Muscle layer of colon (tissue), 2 donors: ENCODE results near the gene UBE2H.
A peak's percentile ranks its signal among the peaks of the same experiment; 100 is the strongest.
"Not testable (repeated sequence)": the region's sequence is repeated elsewhere in the genome, so short reads cannot be mapped to it uniquely, and the experiment has no call there.

Experiments
- H3K27ac ChIP-seq: one replicate; pipeline ENCODE4 v1.7.0; 2013; ENCODE audit warnings: low read depth, mild to moderate bottlenecking, low read length, moderate library complexity
- H3K27me3 ChIP-seq, 2 donors: one replicate each; pipeline ENCODE4 v1.7.0; 2013; ENCODE audit warnings: low read length in 2 of 2, mild to moderate bottlenecking in 2 of 2; ENCODE audit not compliant: insufficient read depth in 2 of 2, control insufficient read depth in 1 of 2
- H3K36me3 ChIP-seq: one replicate; pipeline ENCODE4 v1.7.0; 2013; ENCODE audit warnings: mild to moderate bottlenecking, low read length; ENCODE audit not compliant: insufficient read depth
- H3K4me1 ChIP-seq: one replicate; pipeline ENCODE4 v1.7.0; 2013; ENCODE audit warnings: mild to moderate bottlenecking, low read length; ENCODE audit not compliant: insufficient read depth
- H3K4me3 ChIP-seq, 2 donors: one replicate each; pipeline ENCODE4 v1.7.0; 2013; ENCODE audit warnings: low read length in 2 of 2, low read depth in 1 of 2, mild to moderate bottlenecking in 1 of 2, moderate library complexity in 1 of 2
- H3K9ac ChIP-seq: one replicate; pipeline ENCODE4 v1.7.0; 2013; ENCODE audit warnings: low read length
- H3K9me3 ChIP-seq: one replicate; pipeline ENCODE4 v1.7.0; 2013; ENCODE audit warnings: mild to moderate bottlenecking, low read length
- donor health status: abdominal sarcoma.
- donor health status: Adenocarcinoma of cecum.

The UBE2H gene

DNA sequence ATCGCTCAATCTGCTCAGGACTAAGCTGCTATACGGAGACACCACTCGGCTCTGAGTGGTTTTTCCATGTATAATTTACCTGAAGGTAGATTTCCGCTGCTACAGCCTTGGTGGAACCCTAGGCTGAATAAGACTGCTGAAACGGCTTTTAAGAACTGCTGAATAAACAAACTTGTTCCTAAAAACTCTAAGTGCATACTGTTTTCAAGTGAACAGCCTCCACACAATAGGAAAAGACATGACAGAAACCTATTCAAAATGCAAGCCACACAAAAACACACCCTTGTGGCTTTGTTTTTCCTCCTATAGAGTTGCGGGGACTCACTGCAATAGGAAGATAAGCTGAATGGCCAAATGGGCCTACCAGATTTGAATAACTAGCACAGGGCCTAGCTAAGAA, 117.2 kb downstream of the UBE2H start:
- H3K4me1 ChIP-seq, result peaks cover 22% of the 10 kb centered on the region
- H3K9ac ChIP-seq, result no peak overlapping the region
- no peak overlapping the region for H3K4me3 ChIP-seq
- peaks cover 15% of the 10 kb centered on the region for H3K36me3 ChIP-seq
- H3K27me3 ChIP-seq, result no peaks in the 10 kb centered on the region
- H3K9me3 ChIP-seq, result no peaks in the 10 kb centered on the region
- H3K27ac ChIP-seq, result no peak overlapping the region

DNA sequence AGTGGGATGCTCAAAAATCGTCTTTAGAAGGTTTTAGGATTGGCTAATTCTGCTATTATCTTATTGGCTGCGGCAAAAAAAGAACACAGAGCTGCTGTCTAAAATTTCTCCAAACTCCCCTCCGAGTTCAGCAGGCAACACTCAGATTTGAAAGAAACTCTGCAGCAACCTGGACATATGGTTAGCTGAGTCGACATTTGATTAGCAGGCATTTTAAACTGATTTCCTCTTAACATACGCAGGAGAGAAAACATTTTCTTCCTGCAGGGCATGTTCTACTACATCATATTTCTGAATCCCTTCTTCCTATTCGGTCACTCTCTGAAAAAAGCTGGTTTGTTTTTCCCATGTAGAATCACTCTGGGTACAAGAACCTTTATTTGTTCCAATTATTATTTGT, 119.4 kb downstream of the UBE2H start:
- H3K9ac ChIP-seq, H3K27me3 ChIP-seq, H3K9me3 ChIP-seq, H3K27ac ChIP-seq, H3K4me3 ChIP-seq: not testable (repeated sequence)
- H3K4me1 ChIP-seq, result peaks cover 21% of the 10 kb centered on the region
- H3K36me3 ChIP-seq, result peaks cover 15% of the 10 kb centered on the region

DNA sequence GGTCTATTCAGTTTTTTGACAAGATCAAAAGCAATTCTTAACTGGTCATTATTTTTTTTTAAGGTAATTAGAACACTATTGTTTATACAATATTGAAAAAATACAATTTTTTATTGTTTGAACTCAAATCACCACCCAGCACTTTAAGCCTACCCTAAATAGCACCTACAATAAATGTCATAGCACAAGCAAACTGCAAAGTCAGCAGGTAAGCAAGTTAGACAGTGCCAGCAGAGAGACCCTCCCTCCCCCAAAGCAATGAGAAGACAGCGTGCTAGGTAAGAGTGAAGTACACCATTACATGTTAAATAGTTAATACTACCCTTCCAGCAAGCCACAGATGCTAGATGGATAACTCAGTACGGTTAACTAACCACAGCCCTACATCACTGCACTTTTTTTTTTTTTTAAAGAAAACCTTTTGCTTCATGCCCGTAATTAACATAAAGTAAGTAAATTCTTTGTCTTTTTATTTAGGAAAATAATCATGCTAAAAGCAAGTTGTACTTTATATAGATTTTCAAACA, 120.0 kb downstream of the UBE2H start:
- H3K4me3 ChIP-seq, result no peak overlapping the region
- no peaks in the 10 kb centered on the region for H3K9me3 ChIP-seq
- H3K4me1 ChIP-seq, result peaks cover 21% of the 10 kb centered on the region
- peaks cover 15% of the 10 kb centered on the region for H3K36me3 ChIP-seq
- no peak overlapping the region for H3K27ac ChIP-seq
- H3K9ac ChIP-seq, result no peak overlapping the region
- no peaks in the 10 kb centered on the region for H3K27me3 ChIP-seq

DNA sequence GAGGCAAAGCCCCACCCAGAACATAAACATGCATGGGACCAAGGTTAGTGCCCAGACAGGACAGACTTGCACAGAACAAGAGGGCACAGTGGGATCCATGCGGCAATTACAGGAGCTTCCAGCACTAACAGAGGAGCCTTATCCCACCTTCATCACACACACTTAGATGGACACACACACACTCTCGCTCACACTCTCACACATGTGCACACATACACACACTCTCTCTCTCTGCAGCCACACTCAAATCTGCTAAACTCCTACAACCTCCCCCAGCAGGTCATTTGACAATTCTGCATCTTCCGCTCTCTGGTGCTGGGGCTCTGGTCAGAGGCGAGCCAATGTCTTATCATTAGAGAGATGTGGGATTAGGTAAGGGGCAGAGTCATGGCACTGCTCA, 120.5 kb downstream of the UBE2H start:
- no peak overlapping the region for H3K4me3 ChIP-seq

DNA sequence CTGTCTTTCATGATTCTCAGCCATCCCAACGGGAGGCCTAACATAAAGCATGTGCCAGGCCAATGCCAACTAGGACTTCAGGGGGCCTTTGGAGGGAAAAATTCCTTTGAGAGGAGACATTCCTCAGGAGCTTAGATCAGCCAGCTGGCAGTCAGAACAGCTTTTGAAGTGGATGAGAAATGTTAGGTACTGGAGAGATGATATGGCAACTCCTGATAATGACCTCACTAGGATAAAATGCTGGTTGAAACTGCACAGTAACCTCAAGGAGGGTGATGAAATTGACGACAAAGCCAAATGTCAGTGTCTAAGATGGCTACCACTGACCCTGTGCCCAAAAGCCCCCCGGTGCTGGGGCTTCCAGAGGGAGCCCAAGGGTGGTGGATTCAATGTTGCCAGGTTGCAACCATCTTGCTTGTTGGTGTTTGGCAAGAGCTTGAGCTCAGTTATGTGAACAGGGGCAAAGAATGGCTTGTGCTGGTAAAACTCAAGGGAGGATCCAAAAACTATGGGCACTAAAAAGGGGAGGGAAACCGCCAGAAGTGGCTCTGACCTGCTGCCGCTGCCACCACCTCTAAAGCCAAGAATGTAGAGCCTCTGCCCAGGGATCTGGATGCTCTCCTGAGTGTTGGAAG, 121.2 kb downstream of the UBE2H start:
- peaks cover 7% of the 10 kb centered on the region for H3K36me3 ChIP-seq
- H3K9me3 ChIP-seq, result no peaks in the 10 kb centered on the region
- no peaks in the 10 kb centered on the region for H3K27me3 ChIP-seq
- no peak overlapping the region for H3K9ac ChIP-seq
- H3K27ac ChIP-seq, result peak overlapping the region; percentile 35
- peaks cover 21% of the 10 kb centered on the region for H3K4me1 ChIP-seq
- H3K4me3 ChIP-seq, result no peak overlapping the region

More for the DNA sequence above, 120.5 kb downstream of the UBE2H start:
- no peak overlapping the region for H3K9ac ChIP-seq
- peaks cover 13% of the 10 kb centered on the region for H3K36me3 ChIP-seq
- H3K27ac ChIP-seq, result no peak overlapping the region
- no peaks in the 10 kb centered on the region for H3K9me3 ChIP-seq
- H3K4me1 ChIP-seq, result peaks cover 21% of the 10 kb centered on the region
- no peaks in the 10 kb centered on the region for H3K27me3 ChIP-seq

DNA sequence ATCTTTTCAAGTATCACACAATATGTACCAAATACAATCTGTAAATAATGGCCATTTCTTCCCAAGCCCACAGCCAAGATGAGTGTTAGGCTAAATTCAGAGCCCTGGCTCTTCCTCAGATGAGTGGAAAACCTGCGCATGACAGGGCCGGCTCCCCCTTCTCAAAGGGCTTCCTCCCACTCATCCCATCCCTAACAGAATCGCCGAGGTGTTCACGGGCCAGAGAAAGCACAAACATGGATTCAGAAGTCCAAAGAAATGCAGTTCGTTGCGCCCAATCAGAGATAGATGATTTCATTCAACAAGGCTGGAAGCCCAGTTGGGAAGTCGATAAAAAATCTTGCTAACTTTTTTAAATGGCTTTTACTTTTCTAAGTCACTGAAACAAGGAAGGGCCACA, 121.8 kb downstream of the UBE2H start:
- no peaks in the 10 kb centered on the region for H3K27me3 ChIP-seq
- H3K36me3 ChIP-seq, result peaks cover 7% of the 10 kb centered on the region
- peaks cover 26% of the 10 kb centered on the region for H3K4me1 ChIP-seq
- no peaks in the 10 kb centered on the region for H3K9me3 ChIP-seq
- no peak overlapping the region for H3K4me3 ChIP-seq
- H3K27ac ChIP-seq, result no peak overlapping the region
- no peak overlapping the region for H3K9ac ChIP-seq

DNA sequence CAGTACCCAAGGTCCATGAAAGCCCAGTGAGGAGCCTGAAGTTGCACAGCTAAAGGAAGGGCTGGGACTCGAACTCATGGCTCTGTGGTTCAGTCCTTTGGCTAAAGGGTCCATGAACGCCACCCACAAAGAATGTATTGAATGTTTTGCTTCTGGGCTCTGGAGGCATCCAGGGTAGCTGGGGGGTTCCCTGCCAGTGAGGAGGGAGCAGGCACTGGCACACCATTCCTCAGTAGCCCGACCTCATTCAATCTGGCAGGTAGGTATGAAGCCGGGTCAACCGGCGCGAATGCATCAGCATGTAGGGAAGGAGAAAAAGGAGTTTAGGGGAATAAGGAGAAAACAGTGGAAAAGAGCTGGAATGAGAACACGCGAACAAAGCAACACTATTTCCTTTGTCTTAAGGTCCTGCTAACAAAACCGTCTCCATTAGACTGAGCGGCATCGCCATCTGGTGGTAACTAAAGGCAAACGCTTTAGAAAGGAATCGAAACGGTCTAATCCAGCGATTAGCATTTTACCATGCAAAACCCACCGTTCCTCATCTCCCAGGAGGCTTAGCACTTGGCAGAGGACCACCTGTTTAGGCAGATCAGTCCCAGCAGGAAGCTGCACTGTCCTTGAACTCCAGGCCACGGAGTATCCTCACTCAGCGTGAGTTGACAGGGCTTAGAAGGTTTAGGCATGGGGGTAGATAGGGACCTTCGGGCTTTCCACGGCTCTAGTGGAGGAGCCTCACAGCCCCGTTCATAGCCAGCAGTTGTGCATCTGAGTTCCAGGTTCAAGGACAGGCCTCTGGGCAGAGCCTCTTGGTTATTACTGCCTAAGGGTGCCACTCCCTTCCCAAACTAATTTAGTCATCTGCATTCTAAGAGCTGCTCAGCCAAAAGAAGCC, 122.8 kb downstream of the UBE2H start:
- Histone ChIP-seq H3K27me3 (no peaks in the 10 kb centered on the region), H3K9ac (no peak overlapping the region), H3K4me3 (peak overlapping the region in 1 of 2 donors; percentile 53), H3K27ac (peak overlapping the region; percentile 14), H3K36me3 (peaks cover 7% of the 10 kb centered on the region), H3K9me3 (no peaks in the 10 kb centered on the region), H3K4me1 (peaks cover 27% of the 10 kb centered on the region)

DNA sequence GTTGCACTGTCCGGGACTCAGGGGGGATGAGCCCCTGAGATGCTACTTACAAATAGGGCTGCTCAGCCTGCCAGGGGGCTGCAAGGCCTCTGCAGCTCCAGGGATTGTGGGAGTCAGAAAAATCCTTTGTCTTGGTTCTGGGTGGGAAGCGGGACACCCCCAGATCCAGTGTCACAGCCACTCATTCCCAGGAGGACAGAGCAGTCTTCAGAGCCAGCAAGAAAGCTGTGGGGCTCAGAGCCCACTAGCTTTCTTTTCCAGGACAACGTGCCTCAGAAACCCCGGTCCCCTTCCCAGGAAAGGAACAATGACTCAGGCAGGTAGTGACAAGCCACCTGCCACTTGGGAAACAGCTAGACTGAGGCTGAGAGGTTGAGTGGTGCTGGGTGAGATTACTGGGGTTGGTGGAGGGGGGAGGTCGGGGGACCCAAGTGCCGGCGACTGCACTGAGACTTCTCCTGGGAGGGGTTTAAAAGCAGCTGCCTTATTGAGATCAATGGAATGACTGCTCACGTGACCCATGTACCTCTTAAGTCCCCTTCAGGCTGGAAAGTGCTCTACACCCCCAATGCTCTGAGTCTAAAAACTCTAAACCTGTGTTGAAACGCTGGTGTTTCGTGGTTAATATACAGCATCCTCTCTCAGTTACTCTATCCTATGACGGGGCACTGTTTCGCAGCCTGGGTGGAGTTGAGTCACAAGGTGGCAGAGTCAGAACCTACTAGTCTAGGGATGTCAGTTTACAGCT, 123.6 kb downstream of the UBE2H start:
- Histone ChIP-seq H3K27ac (no peak overlapping the region), H3K4me1 (peaks cover 30% of the 10 kb centered on the region), H3K27me3 (no peaks in the 10 kb centered on the region), H3K36me3 (peaks cover 4% of the 10 kb centered on the region), H3K9ac (no peak overlapping the region), H3K9me3 (no peaks in the 10 kb centered on the region), H3K4me3 (no peak overlapping the region)

DNA sequence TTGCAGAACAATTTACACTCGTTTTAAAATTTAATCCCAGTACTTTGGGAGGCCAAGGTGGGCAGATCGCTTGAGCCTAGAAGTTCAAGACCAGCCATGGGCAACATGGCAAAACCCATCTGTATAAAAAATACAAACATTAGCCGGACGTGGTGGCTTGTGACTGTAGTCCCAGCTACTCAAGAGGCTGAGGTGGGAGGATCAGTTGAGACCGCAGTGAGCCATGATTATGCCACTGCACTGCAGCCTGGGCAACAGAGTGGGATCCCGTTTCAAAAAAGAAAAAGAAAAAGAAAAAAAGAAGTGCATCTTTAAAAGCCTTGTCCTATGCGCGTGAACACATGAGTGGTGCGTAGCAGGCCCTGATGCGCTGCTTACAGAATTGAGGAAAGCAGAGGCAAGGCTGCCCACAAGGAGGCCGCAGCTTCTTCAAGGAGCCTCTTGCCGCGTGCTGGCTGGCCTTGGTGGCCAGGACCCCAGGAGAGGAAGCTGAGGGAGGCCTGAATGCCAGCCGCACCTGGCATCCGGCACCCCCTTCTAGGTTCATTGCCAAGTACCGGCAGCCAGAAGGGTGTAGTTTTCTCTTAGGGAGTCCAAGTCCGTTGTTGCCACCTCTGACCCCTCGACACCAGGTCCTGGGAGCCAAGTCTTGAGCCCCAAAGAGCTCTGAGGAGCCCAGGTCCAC, 124.5 kb downstream of the UBE2H start:
- Histone ChIP-seq H3K36me3 (no peaks in the 10 kb centered on the region), H3K27me3 (no peaks in the 10 kb centered on the region), H3K4me3 (no peak overlapping the region), H3K9me3 (no peaks in the 10 kb centered on the region), H3K4me1 (peaks cover 30% of the 10 kb centered on the region), H3K9ac (no peak overlapping the region), H3K27ac (no peak overlapping the region)

DNA sequence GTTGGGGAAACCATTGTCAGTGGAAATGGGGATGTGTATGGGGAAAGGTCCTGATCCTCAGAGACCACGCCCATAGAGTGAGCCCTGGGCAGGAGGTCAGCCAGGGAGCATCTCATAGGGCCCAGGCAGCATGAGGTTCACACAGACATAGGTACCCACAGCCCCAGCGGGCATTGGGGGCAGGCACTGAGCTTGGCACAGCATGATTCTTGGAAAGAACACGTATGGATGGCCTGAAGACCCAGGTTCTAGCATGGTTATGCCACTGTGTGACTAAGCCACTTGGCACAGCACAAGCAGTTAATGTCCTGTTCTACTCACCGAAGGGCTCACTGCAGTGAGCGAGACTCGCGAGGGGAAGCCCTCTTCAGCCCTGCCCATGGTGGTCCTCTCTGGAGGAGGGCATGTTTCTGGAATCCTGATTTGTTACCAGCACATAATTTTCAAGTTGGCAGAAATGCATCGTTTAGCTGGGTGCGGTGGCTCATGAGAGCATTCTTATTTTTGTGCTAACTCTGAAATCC, 125.2 kb downstream of the UBE2H start:
- Histone ChIP-seq H3K27me3 (no peaks in the 10 kb centered on the region), H3K4me3 (no peak overlapping the region), H3K9ac (no peak overlapping the region), H3K27ac (no peak overlapping the region), H3K4me1 (peaks cover 30% of the 10 kb centered on the region), H3K9me3 (no peaks in the 10 kb centered on the region), H3K36me3 (no peaks in the 10 kb centered on the region)
